Esophagus muscularis mucosa (tissue), 4 donors: Measurements from ENCODE around the gene TIPRL.

Source experiments
- CTCF ChIP-seq, 3 experiments: fragments of 200-600 bp in 2 of 3; fragments of 450-650 bp in 1 of 3; sonication (generic) in 2 of 3; IDR thresholded peaks; one replicate each; pipeline ENCODE4 v1.5.1; 2017 to 2019; ENCODE audit warnings: antibody characterized with exemption in 3 of 3, mild to moderate bottlenecking in 2 of 3, moderate library complexity in 1 of 3
- EP300 ChIP-seq: sonication (generic); formaldehyde crosslinking; IDR thresholded peaks from one replicate; pipeline ENCODE4 v1.6.1; 2017; ENCODE audit warnings: antibody characterized with exemption
- POLR2A ChIP-seq: fragments of 450-650 bp; IDR thresholded peaks from one replicate; pipeline ENCODE4 v1.6.1; 2017; ENCODE audit warnings: antibody characterized with exemption, moderate library complexity, mild to moderate bottlenecking, low read depth

GRCh38 chr1:168230709-168231108, 51.9 kb downstream of the TIPRL start:
- TF ChIP-seq CTCF (IDR thresholded peaks at IDR 0.05): no peak
- TF ChIP-seq POLR2A: no peak
- TF ChIP-seq EP300: no peak
